Mesenchymal stem cell (in vitro differentiated cells and primary cell): ENCODE results near the gene TMEM38B.

Source experiments
- DNase-seq: peaks from one replicate; pipeline ENCODE4 v3.0.0-alpha.2; 2013
- H2AFZ ChIP-seq: one replicate; pipeline ENCODE4 v1.6.1; 2013; ENCODE audit warnings: low read depth, mild to moderate bottlenecking, control low read depth, inconsistent platforms, low read length, moderate library complexity
- H2AK5ac ChIP-seq: 2 replicates; pipeline ENCODE4 v1.6.1; 2013; ENCODE audit warnings: low read length, moderate library complexity, mild to moderate bottlenecking, inconsistent platforms; ENCODE audit not compliant: severe bottlenecking
- H2BK120ac ChIP-seq: one replicate; pipeline ENCODE4 v1.6.1; 2013; ENCODE audit warnings: low read depth, mild to moderate bottlenecking, inconsistent platforms, low read length, moderate library complexity
- H2BK12ac ChIP-seq, 2 experiments: one replicate each; pipeline ENCODE4 v1.6.1; 2013; ENCODE audit warnings: inconsistent platforms in 2 of 2, low read length in 2 of 2, mild to moderate bottlenecking in 2 of 2, moderate library complexity in 2 of 2, control low read depth in 1 of 2
- H2BK15ac ChIP-seq: one replicate; pipeline ENCODE4 v1.6.1; 2013; ENCODE audit warnings: mild to moderate bottlenecking, low read depth, inconsistent platforms; ENCODE audit not compliant: poor library complexity, severe bottlenecking
- H2BK5ac ChIP-seq: 2 replicates; pipeline ENCODE4 v1.6.1; 2013; ENCODE audit warnings: low read depth, mild to moderate bottlenecking, low read length, control low read depth, inconsistent platforms; ENCODE audit not compliant: poor library complexity, severe bottlenecking
- H3K14ac ChIP-seq, 2 experiments: one replicate each; pipeline ENCODE4 v1.6.1; 2013; ENCODE audit warnings: inconsistent platforms in 2 of 2, low read length in 2 of 2, control low read depth in 1 of 2, mild to moderate bottlenecking in 1 of 2, moderate library complexity in 1 of 2
- H3K18ac ChIP-seq, 2 experiments: one replicate each; pipeline ENCODE4 v1.6.1; 2013; ENCODE audit warnings: inconsistent platforms in 2 of 2, low read length in 2 of 2, control low read depth in 1 of 2, low read depth in 1 of 2, mild to moderate bottlenecking in 1 of 2
- H3K23ac ChIP-seq, 2 experiments: one replicate each; pipeline ENCODE4 v1.6.1; 2013; ENCODE audit warnings: inconsistent platforms in 2 of 2, low read length in 2 of 2, mild to moderate bottlenecking in 2 of 2, moderate library complexity in 2 of 2, control low read depth in 1 of 2
- H3K27ac ChIP-seq: 2 replicates; pipeline ENCODE4 v1.5.1; 2013; ENCODE audit warnings: mild to moderate bottlenecking, moderate library complexity, low read length, control low read depth, inconsistent platforms; ENCODE audit not compliant: poor library complexity, severe bottlenecking
- H3K27me3 ChIP-seq, 2 experiments: 2 replicates each; pipeline versions ENCODE4 v1.6.1 to v1.7.0; 2013; ENCODE audit warnings: low read length in 2 of 2, mild to moderate bottlenecking in 2 of 2, moderate library complexity in 2 of 2, control low read depth in 1 of 2, inconsistent platforms in 1 of 2; ENCODE audit not compliant: control insufficient read depth in 1 of 2, insufficient read depth in 1 of 2
- H3K36me3 ChIP-seq, 2 experiments: 2 replicates each; pipeline versions ENCODE4 v1.6.1 to v1.7.0; 2013; ENCODE audit warnings: low read length in 2 of 2, control low read depth in 1 of 2, inconsistent platforms in 1 of 2, low read depth in 1 of 2, mild to moderate bottlenecking in 1 of 2; ENCODE audit not compliant: insufficient read depth in 2 of 2, control insufficient read depth in 1 of 2
- H3K4ac ChIP-seq, 2 experiments: one replicate each; pipeline ENCODE4 v1.6.1; 2013; ENCODE audit warnings: inconsistent platforms in 2 of 2, low read length in 2 of 2, mild to moderate bottlenecking in 2 of 2, moderate library complexity in 2 of 2, control low read depth in 1 of 2, low read depth in 1 of 2
- H3K4me1 ChIP-seq: 2 replicates; pipeline ENCODE4 v1.6.1; 2013; ENCODE audit warnings: low read depth, low read length, control low read depth; ENCODE audit not compliant: control insufficient read depth, insufficient read depth
- H3K4me2 ChIP-seq: 2 replicates; pipeline ENCODE4 v1.6.1; 2013; ENCODE audit warnings: low read length, mild to moderate bottlenecking, inconsistent platforms; ENCODE audit not compliant: poor library complexity, severe bottlenecking
- H3K4me3 ChIP-seq, 2 experiments: 2 replicates each; pipeline versions ENCODE4 v1.5.1 to v1.7.0; 2013; ENCODE audit warnings: low read length in 2 of 2, mild to moderate bottlenecking in 2 of 2, control low read depth in 1 of 2, low read depth in 1 of 2; ENCODE audit not compliant: insufficient read depth in 1 of 2
- H3K79me1 ChIP-seq: replicated peaks from 2 replicates; pipeline ENCODE4 v1.6.1; 2013; ENCODE audit warnings: mild to moderate bottlenecking, control low read depth, low read length, inconsistent platforms; ENCODE audit not compliant: poor library complexity, severe bottlenecking
- H3K9ac ChIP-seq: 2 replicates; pipeline ENCODE4 v1.7.0; 2013; ENCODE audit warnings: mild to moderate bottlenecking, low read length, moderate library complexity
- H3K9me3 ChIP-seq: 2 replicates; pipeline ENCODE4 v1.7.0; 2013; ENCODE audit warnings: mild to moderate bottlenecking, low read length; ENCODE audit not compliant: control insufficient read depth
- H4K8ac ChIP-seq: one replicate; pipeline ENCODE4 v1.6.1; 2013; ENCODE audit warnings: inconsistent platforms, mild to moderate bottlenecking, low read length, moderate library complexity
- H4K91ac ChIP-seq: one replicate; pipeline ENCODE4 v1.6.1; 2013; ENCODE audit warnings: mild to moderate bottlenecking, low read length, inconsistent platforms
- WGBS: methylation state at CpG from one replicate; pipeline ENCODE4 v1.1.7; 2013; ENCODE audit warnings: mixed read lengths; 5-methylcytosine and 5-hydroxymethylcytosine counted together

Gene TMEM38B

GRCh38 chr9:105698348-105698870 is 4.1 kb downstream of the TMEM38B start:
- Histone ChIP-seq H3K4ac (no peak overlapping the region), H3K27ac (no peak overlapping the region), H2AK5ac (no peak overlapping the region), H3K23ac (no peak overlapping the region), H3K4me1 (peaks cover 2% of the 10 kb centered on the region), H3K4me2 (no peak overlapping the region), H2BK120ac (no peak overlapping the region), H2AFZ (no peak overlapping the region), H3K14ac (no peak overlapping the region), H3K9ac (no peak overlapping the region), H3K36me3 (no peaks in the 10 kb centered on the region), H3K4me3 (no peak overlapping the region), H3K18ac (no peak overlapping the region), H3K79me1 (peaks cover 10% of the 10 kb centered on the region), H3K27me3 (peaks cover 3 to 4% of the 10 kb centered on the region in 2 experiments), H2BK12ac (no peak overlapping the region), H4K8ac (no peak overlapping the region), H2BK5ac (no peak overlapping the region), H2BK15ac (no peak overlapping the region), H3K9me3 (no peaks in the 10 kb centered on the region), H4K91ac (no peak overlapping the region)
- no peak for DNase-seq
- no CpG with 5 or more reads among the region's 1 CpG for WGBS

DNA sequence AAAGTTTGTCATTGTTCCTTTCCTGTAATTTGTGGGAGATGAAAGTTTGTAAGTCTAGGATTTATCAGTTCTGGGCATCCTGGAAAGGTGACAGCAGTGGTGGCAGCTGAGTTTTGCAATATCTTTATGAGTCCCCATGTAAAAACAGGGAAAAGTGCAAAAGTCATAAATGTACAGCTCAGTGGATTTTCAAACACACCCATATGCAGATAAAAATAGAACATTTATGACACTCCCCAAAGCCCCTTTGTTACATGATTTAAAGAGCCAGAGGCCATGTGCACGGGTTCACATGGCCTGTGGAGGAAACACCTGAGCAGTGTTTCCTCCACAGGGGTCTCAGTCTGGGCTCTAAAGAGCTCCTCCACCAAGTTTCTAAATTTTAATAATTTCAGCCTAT is 6.3 kb downstream of the TMEM38B start:
- H3K4me1 ChIP-seq = no peaks in the 10 kb centered on the region
- H2AK5ac ChIP-seq = no peak overlapping the region
- H3K9me3 ChIP-seq = no peaks in the 10 kb centered on the region
- H3K79me1 ChIP-seq = peaks cover 7% of the 10 kb centered on the region
- H2BK12ac ChIP-seq = no peak overlapping the region
- H3K4me3 ChIP-seq = no peak overlapping the region
- H3K9ac ChIP-seq = no peak overlapping the region
- no peak overlapping the region for H3K4me2 ChIP-seq
- H2AFZ ChIP-seq = no peak overlapping the region
- no peak overlapping the region for H3K27ac ChIP-seq
- DNase-seq = no peak
- 58% methylated on average over 1 of the region's 1 CpG for whole genome bisulfite sequencing
- no peaks in the 10 kb centered on the region for H3K36me3 ChIP-seq
- H2BK120ac ChIP-seq = no peak overlapping the region
- H4K91ac ChIP-seq = no peak overlapping the region
- no peak overlapping the region for H3K4ac ChIP-seq
- no peak overlapping the region for H3K18ac ChIP-seq
- H4K8ac ChIP-seq = no peak overlapping the region
- no peak overlapping the region for H3K14ac ChIP-seq
- H3K23ac ChIP-seq = no peak overlapping the region
- no peaks in the 10 kb centered on the region for H3K27me3 ChIP-seq
- no peak overlapping the region for H2BK15ac ChIP-seq
- H2BK5ac ChIP-seq = no peak overlapping the region

DNA sequence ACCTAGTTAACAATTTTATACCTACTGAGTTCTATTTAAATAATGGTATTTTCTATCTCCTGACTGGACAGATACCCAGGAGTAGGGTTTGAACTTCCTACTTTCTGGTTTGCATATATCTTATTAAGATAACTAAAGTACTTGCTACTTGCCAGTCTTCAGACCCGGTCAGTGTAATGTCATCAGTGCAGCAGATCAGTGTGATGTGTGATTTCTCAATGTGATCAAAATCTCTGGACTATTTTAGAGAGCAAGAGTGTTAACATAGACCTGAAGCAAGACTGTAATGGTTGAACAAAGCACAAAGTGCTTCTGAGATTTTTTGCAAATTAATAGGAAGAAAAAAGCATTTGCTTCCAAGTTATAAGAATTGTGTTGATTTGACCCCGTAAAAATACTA is 6.8 kb downstream of the TMEM38B start:
- Histone ChIP-seq H2BK5ac (no peak overlapping the region), H3K9ac (no peak overlapping the region), H3K4me2 (no peak overlapping the region), H2AFZ (no peak overlapping the region), H4K91ac (no peak overlapping the region), H3K23ac (no peak overlapping the region), H2BK120ac (no peak overlapping the region), H4K8ac (no peak overlapping the region), H3K36me3 (peaks cover 0 to under 1% of the 10 kb centered on the region in 2 experiments), H3K4ac (no peak overlapping the region), H3K27me3 (no peaks in the 10 kb centered on the region), H2AK5ac (no peak overlapping the region), H3K4me1 (no peaks in the 10 kb centered on the region), H3K18ac (no peak overlapping the region), H2BK12ac (no peak overlapping the region), H3K27ac (no peak overlapping the region), H3K79me1 (peaks cover 7% of the 10 kb centered on the region), H2BK15ac (no peak overlapping the region), H3K9me3 (no peaks in the 10 kb centered on the region), H3K4me3 (no peak overlapping the region), H3K14ac (no peak overlapping the region)
- DNase-seq = no peak
- 97% methylated on average over 1 of the region's 2 CpGs for WGBS

DNA sequence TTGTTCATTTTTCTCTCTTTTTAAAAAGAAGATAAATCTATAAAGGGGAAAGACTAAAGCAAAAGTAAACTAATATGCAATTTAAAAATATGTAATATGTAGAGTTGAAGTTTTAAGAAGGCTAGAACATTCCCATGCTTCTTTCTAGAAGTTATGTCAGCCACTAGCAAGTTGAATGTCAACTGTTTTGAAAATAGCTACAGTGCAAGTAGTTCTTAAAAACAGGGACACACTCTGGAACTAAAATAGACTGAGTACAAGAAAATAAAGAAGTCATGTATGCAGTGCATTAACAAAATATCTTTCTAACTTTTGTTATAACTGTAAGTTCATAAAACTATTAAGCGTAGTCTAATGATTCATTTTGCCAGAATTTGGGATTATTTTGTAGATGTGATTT is 7.9 kb downstream of the TMEM38B start:
- H2BK12ac ChIP-seq = no peak overlapping the region
- H3K14ac ChIP-seq = no peak overlapping the region
- WGBS = no CpG with 5 or more reads among the region's 1 CpG
- H2BK15ac ChIP-seq = no peak overlapping the region
- no peak overlapping the region for H3K18ac ChIP-seq
- no peak overlapping the region for H3K27ac ChIP-seq
- H2BK5ac ChIP-seq = no peak overlapping the region
- no peak for DNase-seq
- no peak overlapping the region for H3K4me2 ChIP-seq
- no peak overlapping the region for H3K4ac ChIP-seq
- H2AK5ac ChIP-seq = no peak overlapping the region
- H3K4me1 ChIP-seq = no peaks in the 10 kb centered on the region
- H2AFZ ChIP-seq = no peak overlapping the region
- no peak overlapping the region for H4K91ac ChIP-seq
- H3K9ac ChIP-seq = no peak overlapping the region
- H3K27me3 ChIP-seq = no peaks in the 10 kb centered on the region
- peaks cover 0 to 4% of the 10 kb centered on the region in 2 experiments for H3K36me3 ChIP-seq
- H4K8ac ChIP-seq = no peak overlapping the region
- peaks cover 4% of the 10 kb centered on the region for H3K79me1 ChIP-seq
- H3K4me3 ChIP-seq = no peak overlapping the region
- H3K9me3 ChIP-seq = no peaks in the 10 kb centered on the region
- H2BK120ac ChIP-seq = no peak overlapping the region
- no peak overlapping the region for H3K23ac ChIP-seq
